NOMO-1 treated with dmso at 0.1 percent for 144 hours (cell line): Measurements from ENCODE around the gene SMURF2.

ENCODE experiments used
- DNase-seq: peaks from one replicate; lab custom pipeline; 2025; ENCODE audit not compliant: unreplicated experiment; lab: John Stamatoyannopoulos, UW

Gene SMURF2

DNA sequence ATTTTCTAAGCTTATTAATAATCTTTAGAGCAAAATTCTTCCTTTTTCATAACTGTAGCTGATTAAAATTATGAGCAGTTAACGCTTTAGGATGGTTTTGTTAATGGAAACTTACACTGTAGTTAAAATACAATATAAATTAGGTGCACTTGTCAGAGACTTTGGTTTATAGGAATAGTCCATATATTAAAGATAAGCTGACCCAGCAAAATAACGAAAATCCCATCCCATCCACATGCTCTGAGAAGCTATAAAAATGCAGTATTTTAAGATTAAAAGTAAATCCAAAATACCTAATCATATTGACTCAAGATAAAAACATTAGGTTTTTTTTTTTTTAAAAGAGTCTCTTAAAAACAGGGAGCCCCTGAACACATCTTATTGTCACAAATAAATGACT lies 117.4 kb downstream of the SMURF2 start:
- DNase-seq = no peak

DNA sequence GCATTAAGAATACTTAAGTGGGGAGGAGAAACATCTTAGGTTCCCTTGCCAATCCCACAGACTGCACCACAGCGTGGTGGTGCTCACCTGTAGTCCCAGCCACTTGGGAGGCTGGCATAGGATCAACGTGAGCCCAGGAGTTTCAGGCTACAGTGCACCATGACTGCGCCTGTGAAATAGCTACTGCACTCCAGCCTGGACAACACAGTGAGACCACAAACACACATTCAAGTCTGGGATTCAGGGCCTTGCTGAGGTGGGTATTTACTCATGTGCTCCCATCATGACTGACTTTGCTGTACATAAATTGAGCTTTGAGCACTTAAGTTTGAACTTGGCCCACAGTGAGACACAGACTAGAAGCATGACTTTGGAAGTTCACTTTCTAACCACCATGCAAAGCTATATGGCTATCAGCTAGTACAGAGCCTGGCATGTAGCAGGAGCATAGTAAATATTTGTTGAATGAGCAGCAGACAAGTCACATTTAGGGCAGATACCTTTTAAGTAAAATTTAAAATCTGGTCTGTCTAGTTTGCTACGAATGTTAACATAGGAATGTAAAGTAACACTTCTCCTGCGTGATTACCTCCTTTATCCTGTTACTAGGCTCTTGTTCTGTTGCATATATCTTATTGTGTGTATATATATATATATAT lies 121.9 kb downstream of the SMURF2 start:
- DNase-seq = no peak

DNA sequence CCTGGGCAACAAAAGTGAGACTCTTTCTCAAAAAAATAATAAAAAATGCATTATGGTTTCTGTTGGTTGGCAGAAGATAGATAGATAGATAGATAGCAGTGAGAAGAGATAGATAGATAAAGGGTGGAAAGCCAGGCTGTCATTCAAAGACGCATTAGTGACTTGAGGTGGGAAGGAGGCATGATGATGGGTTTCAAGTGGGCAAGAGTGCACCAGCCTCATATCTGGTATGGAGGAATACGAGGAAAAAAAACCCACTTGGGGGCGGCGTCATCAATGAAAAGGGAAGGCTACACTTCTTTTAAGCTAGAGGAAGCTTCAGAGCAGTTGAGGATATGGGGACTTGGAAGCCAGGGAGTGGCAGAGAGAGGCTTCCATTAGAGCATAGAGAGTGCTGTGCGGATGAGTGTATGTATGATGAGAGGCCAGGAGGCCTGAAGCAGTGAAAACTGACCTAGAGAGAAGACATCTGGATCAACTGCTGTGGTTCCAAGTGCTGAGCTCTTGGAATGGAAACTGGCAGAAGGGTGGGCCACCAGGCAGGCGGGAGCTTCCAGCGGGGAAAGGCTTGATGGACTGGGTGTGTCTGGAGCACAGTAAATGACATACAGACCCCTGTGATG lies 123.5 kb downstream of the SMURF2 start:
- no peak for DNase-seq

DNA sequence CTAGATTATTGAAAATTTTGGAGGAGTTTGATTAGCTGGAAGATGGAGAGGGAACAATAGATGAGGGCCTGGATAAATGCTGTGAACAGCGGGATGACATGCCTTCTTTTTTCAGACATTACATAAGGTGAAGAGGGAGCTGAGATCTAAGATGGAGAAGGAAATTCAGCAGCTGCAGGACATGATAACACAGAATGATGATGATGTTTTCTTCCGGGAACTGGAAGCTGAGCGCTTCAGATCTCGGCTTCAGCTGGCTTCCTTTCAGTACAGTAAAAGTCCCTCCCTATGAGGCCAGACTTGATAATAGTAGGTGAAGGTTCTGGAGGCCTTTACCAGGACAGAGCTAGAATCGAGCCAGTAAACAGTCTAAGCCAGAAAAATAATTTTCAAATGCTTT lies 124.6 kb downstream of the SMURF2 start:
- no peak for DNase-seq

DNA sequence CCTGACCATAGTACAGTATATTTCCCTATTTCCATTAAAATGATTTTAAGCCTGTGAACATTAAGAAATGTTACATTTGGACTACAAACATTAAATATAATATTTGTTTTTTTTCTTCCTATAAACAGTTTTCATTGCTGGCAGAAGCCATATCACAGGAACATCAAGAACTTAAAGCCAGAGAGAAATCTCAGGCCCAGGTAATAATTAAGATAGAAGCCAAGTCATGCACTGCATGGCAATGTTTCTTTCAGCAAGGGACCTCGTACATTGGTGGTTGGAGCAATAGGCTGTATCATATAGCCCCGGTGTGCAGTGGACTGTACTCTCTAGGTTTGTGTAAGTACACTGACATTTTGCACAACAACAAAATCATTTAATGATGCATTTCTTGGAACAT lies 125.2 kb downstream of the SMURF2 start:
- DNase-seq = no peak

DNA sequence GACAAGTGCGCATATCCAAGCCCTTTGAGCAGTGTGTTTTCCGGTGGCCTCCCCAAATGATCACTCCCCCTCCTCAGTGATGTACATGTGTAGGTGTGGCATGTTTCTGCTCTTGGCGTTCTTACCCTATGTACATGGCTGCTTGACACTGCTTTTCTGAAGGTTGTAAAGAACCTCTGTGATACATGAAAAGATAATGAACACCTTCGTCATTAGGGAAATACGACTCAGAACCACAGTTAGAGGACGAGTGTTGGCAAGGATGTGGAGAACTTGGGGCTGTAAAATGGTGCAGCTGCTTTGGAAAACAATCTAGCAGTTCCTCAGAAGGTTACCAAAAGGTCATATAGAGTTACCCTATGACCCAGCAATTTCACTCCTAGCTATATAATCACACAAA lies 126.8 kb downstream of the SMURF2 start:
- DNase-seq = no peak

DNA sequence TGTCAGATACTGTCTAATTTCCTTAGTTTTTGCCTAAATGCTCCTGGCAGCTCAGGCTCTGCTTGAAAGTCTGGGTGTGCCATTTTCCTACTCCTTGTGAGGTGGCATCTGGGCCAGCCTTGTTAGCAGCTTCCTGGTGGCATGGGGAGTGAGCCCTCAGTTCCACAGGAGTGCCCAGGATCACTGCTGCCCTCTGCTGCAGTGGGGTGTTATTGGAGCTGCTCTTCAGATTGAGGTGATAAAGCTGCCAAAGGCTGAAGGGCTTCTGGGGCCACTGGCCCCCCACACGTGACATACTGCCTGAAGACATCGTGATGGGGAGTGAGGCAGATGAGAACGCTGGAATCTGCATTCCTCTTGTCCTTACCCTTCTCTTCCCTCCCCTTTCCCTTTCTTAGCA lies 127.9 kb downstream of the SMURF2 start:
- no peak for DNase-seq

DNA sequence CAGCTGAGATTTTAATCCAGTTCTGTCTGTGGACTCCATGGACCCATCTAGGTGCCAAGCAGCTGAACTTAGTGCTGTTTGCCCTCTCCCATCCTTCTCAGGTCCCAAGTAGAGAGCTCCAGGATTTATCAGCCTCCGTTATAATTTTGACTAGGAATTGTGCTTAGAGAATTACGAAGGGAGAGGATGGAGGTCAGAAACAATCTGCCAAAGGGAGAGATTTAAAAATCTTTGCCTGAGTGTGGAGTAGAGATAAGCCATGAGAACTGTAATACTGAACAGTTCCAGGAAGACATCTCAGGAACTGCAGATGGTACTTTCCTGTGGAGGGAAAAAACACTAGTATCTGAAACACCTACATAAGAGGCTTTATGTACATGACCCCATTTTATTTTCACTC lies 128.3 kb downstream of the SMURF2 start:
- DNase-seq = no peak

DNA sequence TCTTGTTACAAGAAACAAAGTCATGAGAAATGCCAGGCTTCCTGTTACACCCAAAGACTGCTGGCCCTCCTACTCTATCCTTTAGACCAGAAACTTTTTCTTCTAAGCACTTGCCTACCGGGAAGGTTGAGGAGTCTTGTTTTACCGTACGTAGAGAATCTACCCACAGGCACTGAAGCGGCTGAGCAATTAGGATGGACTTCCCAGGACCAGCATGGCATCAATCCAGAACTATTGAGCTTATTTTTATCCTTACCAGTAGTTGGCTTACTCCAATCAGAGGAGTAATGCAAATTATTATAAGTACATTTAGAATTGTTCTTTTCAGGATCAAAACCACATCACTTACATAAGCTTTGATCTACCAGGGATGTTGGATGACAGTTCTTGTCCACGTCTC lies 129.7 kb downstream of the SMURF2 start:
- DNase-seq = no peak

DNA sequence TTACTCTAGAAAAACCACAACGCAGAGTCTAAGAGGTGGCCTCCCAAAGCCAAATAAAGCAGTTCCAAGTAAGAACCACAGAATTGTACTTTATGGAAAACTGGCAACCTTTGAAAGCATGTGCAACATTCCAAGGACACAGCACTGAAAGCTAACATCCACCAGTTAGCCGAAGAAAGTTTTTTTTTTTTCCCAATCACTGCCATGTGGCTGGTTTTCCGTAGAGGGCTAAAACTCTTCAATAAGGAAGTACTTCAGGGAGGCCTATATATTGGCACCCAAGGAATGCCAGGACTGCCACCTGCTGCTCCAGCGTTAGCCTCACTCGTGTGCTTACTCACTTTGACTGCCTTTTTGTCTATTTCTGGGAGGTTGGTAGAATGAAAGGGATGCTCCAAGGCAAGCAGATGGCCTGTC lies 130.1 kb downstream of the SMURF2 start:
- DNase-seq = no peak

DNA sequence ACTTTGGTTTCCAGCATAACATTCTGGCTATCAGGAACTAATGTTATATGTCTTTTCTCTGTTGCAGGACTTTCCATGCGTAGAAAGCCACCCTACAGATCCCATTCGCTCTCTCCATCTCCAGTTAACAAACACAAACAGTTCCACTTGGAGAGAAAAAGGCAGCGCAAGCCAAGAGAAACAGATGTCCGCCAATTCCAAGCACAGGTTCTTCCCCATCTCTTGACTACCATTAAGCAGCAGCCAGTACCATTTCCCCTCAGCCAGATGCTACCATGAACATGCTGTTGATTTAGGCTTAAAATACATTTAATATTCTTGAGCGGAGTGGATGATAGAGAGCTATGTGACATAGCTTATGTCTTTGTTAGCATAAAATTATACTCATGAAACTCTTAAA lies 132.9 kb downstream of the SMURF2 start:
- no peak for DNase-seq

DNA sequence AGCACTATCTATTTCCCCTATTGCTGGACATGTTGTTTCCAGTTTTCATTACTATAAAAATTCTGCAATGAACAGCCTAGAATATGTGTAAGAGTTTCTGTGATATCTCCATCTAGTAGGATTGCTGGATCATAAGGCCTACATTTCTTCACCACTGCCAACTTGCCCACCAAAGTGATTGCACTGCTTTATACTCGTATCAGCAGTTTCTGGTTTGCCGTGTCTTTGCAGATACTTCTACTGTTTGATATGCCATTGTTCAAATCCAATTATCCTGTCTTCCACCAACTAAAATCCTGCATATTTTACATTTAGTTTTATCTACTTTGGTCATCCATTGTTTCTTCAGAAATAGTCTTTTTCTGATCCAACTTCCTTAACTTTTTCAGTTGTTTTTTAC lies 134.2 kb downstream of the SMURF2 start:
- DNase-seq = no peak

DNA sequence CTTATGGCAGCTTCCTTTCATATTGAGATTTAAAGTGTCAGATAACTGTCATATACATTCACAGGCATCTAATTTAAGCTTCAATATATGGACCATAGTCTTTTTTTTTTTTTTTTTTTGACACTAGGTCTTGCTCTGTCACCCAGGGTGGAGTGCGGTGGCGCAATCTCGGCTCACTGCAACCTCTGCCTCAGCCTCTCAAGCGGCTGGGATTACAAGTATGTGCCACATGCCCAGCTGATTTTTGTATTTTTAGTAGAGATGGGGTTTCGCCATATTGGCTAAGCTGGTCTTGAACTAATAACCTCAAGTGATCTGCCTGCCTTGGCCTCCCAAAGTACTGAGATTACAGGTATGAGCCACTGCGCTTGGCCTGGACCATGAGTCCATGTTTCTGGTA lies 141.7 kb downstream of the SMURF2 start:
- no peak for DNase-seq

DNA sequence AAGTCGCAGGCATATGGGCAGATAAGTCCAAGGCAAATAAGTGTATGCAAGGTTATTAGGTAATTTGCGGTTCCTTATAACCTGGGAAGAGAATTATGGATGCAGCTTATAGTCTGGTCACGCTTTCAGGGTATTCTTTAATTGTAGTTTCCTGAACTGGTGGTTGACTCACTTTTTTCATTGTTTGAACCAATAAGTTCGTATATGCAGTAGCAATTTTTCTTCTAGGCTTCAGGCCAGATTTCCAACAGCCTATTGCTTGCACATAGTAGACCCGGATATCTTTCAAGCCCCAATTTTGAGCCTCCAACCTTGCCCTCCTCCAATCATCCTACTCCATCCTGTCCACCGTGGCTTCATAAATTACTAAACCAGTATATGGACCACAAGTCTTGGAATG lies 142.5 kb downstream of the SMURF2 start:
- no peak for DNase-seq

DNA sequence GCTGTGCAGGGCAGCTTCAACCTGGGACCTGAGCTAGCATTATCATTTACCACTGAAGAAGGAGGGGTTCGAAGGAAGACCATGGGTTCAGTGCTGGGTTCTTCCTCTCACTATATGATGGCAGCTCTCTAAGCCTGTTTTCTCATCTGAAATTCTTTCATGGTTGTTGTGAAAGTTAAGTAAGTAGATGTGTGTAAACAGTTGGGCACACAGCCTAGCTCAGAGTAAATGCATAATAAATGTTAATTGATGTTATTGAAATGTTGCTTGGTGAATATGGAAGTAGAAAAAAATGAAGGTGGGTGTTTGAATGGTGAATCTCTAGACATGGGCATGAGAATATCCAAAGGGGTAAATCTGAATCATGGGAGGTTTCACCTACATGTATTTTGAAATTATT lies 146.3 kb downstream of the SMURF2 start:
- no peak for DNase-seq

DNA sequence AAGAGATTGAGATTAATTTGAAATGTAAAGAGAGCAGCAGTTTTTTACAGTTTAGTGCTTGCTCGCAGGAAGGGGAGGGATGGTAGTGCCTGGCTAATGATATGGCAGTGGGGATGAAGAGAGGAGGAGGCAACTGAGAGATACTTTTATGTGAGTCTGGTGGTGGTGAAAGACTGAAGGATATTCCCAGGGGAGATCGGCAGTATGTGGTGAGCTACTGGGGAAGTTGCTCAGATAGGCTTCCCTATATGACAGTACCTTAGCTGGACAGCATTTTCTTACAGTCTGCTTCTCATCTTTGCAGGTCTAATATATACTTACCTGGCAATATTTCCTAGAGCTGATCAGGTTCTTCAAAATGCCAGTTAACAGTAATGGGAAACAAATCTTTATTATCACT lies 146.7 kb downstream of the SMURF2 start:
- no peak for DNase-seq

DNA sequence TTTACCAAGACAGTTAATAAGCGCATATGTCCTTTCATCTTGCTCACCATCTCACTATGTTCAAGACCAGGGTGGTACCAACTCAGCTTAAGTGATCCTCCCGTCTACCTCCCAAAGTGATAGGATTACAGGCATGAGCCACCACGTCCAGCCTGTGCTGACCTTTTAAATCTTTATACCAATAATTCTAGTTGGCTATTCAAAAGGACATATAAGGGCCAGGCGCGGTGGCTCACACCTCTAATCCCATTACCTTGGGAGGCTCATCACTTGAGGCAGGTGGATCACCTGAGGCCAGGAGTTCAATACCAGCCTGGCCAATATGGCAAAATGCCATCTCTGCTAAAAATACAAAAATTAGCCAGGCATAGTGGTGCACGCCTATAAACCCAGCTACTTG lies 152.9 kb downstream of the SMURF2 start:
- no peak for DNase-seq

DNA sequence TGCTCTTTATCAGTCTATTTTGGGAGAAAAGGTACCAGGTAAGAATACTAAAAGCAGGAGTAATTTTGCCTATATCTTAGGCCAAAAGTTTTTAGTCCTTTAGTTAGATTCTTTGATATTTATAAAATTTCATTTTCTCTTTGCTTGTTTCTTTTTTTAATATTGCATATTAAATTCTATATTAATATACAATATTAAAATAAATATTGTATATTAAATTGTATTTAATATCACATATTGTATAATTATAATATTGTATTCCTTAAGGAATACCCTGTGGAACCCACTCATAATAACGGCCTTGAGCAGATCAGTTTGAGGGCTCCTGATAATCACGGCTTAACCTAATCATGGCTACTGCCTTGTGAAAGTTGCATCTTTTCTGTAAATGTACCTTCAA lies 153.4 kb downstream of the SMURF2 start:
- DNase-seq = no peak

DNA sequence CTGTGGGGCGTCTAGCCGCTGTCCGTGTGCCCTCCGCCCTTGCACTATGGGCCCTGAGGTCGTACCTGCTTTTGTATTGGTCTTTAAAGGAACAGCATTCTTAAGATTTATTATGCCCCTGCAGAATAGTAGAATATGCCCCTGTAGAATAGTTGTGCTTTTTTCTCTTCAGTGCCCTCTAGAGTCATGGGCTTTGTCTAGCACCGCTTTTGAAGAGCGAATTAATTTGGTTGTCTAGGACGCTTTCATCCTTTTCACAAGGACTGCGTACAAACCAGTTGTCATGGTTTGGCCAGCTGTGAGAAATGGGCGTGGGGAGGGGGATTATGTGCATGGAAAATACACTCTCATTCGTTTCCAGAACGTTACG lies 154.7 kb downstream of the SMURF2 start:
- DNase-seq = peak; percentile 71

DNA sequence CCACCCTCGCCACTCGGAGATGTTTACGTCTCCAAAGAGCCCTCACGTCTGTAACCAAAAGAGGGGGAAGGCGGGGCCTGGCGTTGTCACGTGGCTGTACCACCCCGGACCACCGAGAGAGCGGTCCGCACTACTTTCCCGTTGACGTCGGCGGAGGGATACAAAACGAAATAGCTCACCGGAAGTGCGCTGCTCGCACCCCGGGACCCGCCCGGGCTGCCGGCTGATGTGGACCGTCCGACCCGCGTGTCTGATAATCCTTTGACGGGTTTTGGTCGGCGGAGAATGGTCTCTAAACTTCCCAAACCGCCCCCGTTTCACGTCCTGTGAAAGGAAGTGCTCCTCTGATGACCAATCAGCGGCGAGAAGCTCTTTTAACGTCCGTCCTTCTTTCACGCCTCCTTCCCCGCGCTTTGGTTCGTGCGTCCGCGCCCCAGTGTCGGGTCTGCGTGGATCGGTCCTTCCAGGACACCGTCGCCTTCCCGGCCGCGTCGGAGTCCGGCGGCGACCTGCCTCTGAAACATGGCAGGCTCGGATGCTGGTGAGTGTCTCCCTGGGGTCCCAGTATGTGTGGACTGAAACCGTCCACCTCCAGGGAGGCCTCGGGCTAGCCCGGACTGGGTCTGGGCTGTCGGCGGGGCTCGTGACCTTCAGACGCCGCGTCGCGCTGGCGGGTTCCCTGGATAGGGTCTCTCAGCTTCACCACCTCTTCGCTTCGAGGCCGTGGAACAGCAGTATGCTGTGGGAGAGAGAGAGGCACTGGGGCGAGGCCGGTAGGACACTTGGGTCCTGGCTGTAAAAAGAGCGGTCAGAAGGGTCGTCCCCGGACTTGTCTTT lies 155.3 kb downstream of the SMURF2 start, which contains the start of gene CEP95:
TSS of gene CEP95 (plus strand) at position 402 of the 837 bp plus-strand sequence. CDS start at position 523, 121 bp downstream.
- DNase-seq = peak; percentile 88

DNA sequence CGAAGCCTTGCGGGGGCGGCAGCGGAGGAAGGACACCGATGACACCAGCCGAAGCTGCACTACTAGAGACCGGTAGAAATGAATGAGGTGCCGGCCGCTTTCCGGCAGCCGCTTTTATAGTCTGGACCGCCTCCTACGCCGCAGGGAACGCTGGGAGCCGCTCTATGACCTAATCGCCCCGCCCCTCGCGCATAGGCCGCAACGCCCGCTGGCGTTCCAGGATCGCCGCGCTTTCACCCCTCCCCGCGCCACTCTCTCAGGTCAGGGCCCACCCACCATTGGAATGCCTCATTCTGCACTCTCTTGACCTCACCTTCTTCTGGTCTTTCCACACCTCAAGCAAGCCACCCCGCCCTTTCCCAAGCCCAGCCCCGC lies 155.9 kb downstream of the SMURF2 start, which contains the start of gene DDX5:
TSS of gene DDX5 (minus strand) at position 89 of the 375 bp plus-strand sequence. CDS start 170 bp downstream, outside the sequence.
- peak; percentile 98 for DNase-seq
